Glutamatergic neuron (in vitro differentiated cells): ENCODE results near the gene DAZAP2. TPM values are rescaled to one million over a fixed set of nuclear protein-coding genes. Genes with fewer than 3 reads are reported as not detected.

ENCODE experiments used
- DNase-seq: peaks from one replicate; pipeline ENCODE4 v3.0.0; 2022
- H3K27ac Mint-ChIP-seq: one replicate; pipeline ENCODE4 v1.8.0; 2020; ENCODE audit warnings: mild to moderate bottlenecking, mixed read lengths, inconsistent platforms; ENCODE audit not compliant: unreplicated experiment
- H3K27me3 Mint-ChIP-seq: one replicate; pipeline ENCODE4 v1.8.0; 2020; ENCODE audit warnings: mild to moderate bottlenecking, moderate library complexity, mixed read lengths, inconsistent platforms; ENCODE audit not compliant: unreplicated experiment
- H3K36me3 Mint-ChIP-seq: one replicate; pipeline ENCODE4 v1.8.0; 2020; ENCODE audit warnings: mild to moderate bottlenecking, mixed read lengths, inconsistent platforms; ENCODE audit not compliant: unreplicated experiment
- H3K4me1 Mint-ChIP-seq: one replicate; pipeline ENCODE4 v1.8.0; 2020; ENCODE audit warnings: mild to moderate bottlenecking, low read depth, mixed read lengths, inconsistent platforms; ENCODE audit not compliant: unreplicated experiment
- H3K4me3 Mint-ChIP-seq: one replicate; pipeline ENCODE4 v1.8.0; 2020; ENCODE audit warnings: mild to moderate bottlenecking, mixed read lengths, inconsistent platforms; ENCODE audit not compliant: unreplicated experiment
- H3K9me3 Mint-ChIP-seq: one replicate; pipeline ENCODE4 v1.8.0; 2020; ENCODE audit warnings: mild to moderate bottlenecking, moderate library complexity, mixed read lengths, inconsistent platforms; ENCODE audit not compliant: unreplicated experiment
- total RNA-seq: library from RNA; stranded (reverse); fragmentation: NEBNext Ultra II Directional; extraction: Animal tissue kit (Norgen Biotek cat#: 25700); gene quantifications from one replicate; pipeline ENCODE4 v1.2.1, GENCODE V29; 2021; ENCODE audit not compliant: unreplicated experiment
- TF ChIP-seq, protein P1 (sequence below): fragments of 200-600 bp; sonication (generic); IDR thresholded peaks from one replicate; pipeline ENCODE4 v1.5.0; 2021; ENCODE audit not compliant: partially characterized antibody, unreplicated experiment

DAZAP2 gene
- total RNA-seq, 1 donor from 2014 or later, result 31.9 TPM

DNA sequence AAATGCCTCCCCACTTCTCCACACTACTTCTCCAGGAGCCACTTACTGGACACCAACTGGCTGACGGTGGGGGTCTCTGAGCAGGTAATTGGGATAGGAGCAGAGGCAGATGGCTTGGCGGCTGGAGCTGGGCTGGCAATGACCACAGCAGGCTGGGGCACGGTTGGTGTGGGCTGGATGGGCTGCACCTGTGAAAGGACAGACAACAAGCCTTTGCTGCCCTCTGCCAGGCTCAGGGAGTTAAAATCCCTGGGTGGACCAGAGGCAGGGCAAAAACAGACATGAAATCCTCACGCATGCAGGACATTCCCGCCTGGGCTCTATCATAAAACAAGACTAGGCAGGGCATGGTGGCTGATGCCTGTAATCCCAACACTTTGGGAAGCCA, 46.3 kb upstream of the DAZAP2 start:
- Mint-ChIP-seq H3K4me3 (no peak overlapping the region), H3K27me3 (no peaks in the 10 kb centered on the region)

DNA sequence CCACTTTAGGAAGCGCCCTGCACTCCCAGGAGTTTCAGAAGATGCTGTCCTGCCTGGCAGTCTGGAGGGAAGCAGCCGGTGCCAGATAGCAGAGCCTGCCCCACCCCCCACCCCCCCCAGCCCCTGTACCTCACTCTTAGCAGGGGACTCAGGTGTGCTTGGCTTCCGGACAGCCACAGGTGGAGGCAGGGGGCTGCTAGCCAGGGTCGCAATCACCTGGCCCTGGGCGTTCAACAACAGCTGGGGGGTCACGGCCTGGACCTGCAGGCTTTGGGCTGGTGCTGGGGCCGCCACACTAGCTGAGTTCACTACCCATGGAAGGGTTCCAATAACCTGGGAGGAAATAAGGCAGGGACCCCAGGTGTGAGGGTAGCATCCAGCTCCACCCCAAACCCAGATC, 42.8 kb upstream of the DAZAP2 start:
- Mint-ChIP-seq H3K4me1 (peaks cover 7% of the 10 kb centered on the region), H3K9me3 (no peaks in the 10 kb centered on the region), H3K4me3 (no peak overlapping the region), H3K27ac (no peak overlapping the region), H3K36me3 (no peaks in the 10 kb centered on the region), H3K27me3 (peaks cover 2% of the 10 kb centered on the region)
- DNase-seq, result no peak
- TF ChIP-seq, protein P1, sequence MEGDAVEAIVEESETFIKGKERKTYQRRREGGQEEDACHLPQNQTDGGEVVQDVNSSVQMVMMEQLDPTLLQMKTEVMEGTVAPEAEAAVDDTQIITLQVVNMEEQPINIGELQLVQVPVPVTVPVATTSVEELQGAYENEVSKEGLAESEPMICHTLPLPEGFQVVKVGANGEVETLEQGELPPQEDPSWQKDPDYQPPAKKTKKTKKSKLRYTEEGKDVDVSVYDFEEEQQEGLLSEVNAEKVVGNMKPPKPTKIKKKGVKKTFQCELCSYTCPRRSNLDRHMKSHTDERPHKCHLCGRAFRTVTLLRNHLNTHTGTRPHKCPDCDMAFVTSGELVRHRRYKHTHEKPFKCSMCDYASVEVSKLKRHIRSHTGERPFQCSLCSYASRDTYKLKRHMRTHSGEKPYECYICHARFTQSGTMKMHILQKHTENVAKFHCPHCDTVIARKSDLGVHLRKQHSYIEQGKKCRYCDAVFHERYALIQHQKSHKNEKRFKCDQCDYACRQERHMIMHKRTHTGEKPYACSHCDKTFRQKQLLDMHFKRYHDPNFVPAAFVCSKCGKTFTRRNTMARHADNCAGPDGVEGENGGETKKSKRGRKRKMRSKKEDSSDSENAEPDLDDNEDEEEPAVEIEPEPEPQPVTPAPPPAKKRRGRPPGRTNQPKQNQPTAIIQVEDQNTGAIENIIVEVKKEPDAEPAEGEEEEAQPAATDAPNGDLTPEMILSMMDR, result no peak

More for the DNA sequence above, 46.3 kb upstream of the DAZAP2 start:
- H3K36me3 Mint-ChIP-seq, result no peaks in the 10 kb centered on the region
- TF ChIP-seq, protein P1, result no peak
- H3K9me3 Mint-ChIP-seq, result no peaks in the 10 kb centered on the region
- H3K27ac Mint-ChIP-seq, result no peak overlapping the region
- peaks cover 17% of the 10 kb centered on the region for H3K4me1 Mint-ChIP-seq
- DNase-seq, result no peak

DNA sequence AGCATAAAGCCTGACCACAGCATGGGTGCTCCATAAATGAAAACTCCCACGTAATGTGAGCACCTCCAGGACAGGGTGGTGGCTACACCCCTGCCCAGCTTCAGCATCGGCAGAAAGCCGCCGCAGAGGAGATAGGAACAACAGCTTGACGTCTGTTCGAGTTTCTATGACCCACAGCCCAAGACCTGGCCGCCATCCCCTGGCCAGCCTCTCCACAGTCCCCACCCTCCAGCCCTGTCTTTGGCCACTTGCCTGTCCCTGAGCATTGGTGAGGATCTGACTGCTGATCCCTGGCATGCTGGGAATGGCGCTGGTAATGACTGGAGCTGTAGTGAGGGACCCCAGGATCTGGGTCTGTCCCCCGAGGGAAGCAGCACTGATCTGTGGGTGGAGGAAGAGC, 42.1 kb upstream of the DAZAP2 start:
- Mint-ChIP-seq H3K27me3 (peaks cover 2% of the 10 kb centered on the region), H3K4me1 (peaks cover 7% of the 10 kb centered on the region), H3K4me3 (no peak overlapping the region), H3K36me3 (no peaks in the 10 kb centered on the region), H3K9me3 (peaks cover 1% of the 10 kb centered on the region), H3K27ac (no peak overlapping the region)
- TF ChIP-seq, protein P1, result no peak
- no peak for DNase-seq

DNA sequence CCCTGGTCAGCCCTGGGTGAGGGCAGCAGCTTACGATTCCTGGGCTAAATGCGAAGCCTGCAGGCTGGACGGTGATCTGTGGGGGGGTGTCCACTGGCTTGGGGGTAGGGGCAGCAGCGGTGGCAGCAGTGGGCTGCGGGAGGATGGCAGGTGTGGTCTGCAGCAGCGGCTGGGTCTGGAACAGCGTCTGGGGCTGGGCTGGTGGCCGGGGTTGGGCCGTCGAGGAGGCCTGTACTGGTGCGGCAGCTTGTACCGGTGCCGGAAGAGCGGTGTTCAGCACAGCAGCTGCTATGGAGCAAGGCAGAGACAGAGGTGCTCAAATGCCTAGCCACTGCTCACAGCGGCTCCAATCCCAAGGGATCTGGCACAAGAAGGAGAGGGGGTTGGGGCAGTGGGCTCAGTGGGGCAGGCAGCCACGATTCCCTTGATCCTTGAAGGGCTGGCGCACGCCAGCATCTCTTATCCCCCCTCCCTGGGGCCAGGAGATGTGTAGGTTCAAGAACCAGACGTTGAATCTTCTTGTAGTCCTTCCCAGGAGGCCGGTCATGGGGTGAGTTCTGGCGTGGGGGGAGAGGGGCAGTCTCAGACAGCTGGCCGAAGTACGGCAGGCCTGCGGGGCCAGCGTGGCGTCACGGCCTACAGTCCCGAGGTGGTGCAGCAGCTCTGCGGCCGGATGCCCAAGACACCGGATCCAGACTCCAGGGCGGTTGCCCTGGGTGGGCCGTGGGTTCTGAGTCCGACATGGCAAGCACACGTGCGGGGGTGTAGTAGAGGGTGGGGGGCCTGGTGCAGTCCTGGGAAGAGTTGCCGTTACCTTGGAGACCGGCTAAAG, 40.7 kb upstream of the DAZAP2 start:
- no peak overlapping the region for H3K27ac Mint-ChIP-seq
- H3K4me3 Mint-ChIP-seq, result no peak overlapping the region
- TF ChIP-seq, protein P1, result no peak
- H3K27me3 Mint-ChIP-seq, result peaks cover 2% of the 10 kb centered on the region
- H3K36me3 Mint-ChIP-seq, result no peaks in the 10 kb centered on the region
- peaks cover 1% of the 10 kb centered on the region for H3K9me3 Mint-ChIP-seq
- H3K4me1 Mint-ChIP-seq, result peaks cover 5% of the 10 kb centered on the region
- DNase-seq, result no peak
